ENCODE data around the gene IFNB1. TPM values are rescaled to one million over a fixed set of nuclear protein-coding genes. Genes with fewer than 3 reads are reported as not detected.

IFNB1 gene
- total RNA-seq, 1 experiment from 2014 or later = not detected

- Mint-ChIP-seq H3K4me1 (ENCODE audit: insufficient read depth, unreplicated experiment) (no peaks in the 10 kb centered on the region), H3K36me3 (ENCODE audit: insufficient read depth, unreplicated experiment) (no peaks in the 10 kb centered on the region), H3K27me3 (ENCODE audit: insufficient read depth, unreplicated experiment) (no peaks in the 10 kb centered on the region), H3K9me3 (ENCODE audit: unreplicated experiment) (no peaks in the 10 kb centered on the region), H3K4me3 (ENCODE audit: unreplicated experiment) (no peak within 1 kb of the TSS), H3K27ac (ENCODE audit: low read depth, unreplicated experiment) (no peak within 1 kb of the TSS)
- CTCF ChIA-PET = no interaction called here
- POLR2A ChIA-PET = no interaction called here
- intact Hi-C loops (cut with micrococcal nuclease) = no loop called here
- BruUV-seq (replicated peaks) = no TSS peak
- DNase-seq (ENCODE audit: unreplicated experiment) = no peak
- TF ChIP-seq, protein P1, sequence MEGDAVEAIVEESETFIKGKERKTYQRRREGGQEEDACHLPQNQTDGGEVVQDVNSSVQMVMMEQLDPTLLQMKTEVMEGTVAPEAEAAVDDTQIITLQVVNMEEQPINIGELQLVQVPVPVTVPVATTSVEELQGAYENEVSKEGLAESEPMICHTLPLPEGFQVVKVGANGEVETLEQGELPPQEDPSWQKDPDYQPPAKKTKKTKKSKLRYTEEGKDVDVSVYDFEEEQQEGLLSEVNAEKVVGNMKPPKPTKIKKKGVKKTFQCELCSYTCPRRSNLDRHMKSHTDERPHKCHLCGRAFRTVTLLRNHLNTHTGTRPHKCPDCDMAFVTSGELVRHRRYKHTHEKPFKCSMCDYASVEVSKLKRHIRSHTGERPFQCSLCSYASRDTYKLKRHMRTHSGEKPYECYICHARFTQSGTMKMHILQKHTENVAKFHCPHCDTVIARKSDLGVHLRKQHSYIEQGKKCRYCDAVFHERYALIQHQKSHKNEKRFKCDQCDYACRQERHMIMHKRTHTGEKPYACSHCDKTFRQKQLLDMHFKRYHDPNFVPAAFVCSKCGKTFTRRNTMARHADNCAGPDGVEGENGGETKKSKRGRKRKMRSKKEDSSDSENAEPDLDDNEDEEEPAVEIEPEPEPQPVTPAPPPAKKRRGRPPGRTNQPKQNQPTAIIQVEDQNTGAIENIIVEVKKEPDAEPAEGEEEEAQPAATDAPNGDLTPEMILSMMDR (IDR thresholded peaks at IDR 0.05; ENCODE audit: unreplicated experiment) = no peak
These were observed 46.5 kb downstream of the IFNB1 start, which contains the start of gene HACD4 for GRCh38 chr9:21031091-21031807. TSS of gene HACD4 (minus strand) at chr9:21031640. CDS start at chr9:21031590, 50 bp downstream.

DNA sequence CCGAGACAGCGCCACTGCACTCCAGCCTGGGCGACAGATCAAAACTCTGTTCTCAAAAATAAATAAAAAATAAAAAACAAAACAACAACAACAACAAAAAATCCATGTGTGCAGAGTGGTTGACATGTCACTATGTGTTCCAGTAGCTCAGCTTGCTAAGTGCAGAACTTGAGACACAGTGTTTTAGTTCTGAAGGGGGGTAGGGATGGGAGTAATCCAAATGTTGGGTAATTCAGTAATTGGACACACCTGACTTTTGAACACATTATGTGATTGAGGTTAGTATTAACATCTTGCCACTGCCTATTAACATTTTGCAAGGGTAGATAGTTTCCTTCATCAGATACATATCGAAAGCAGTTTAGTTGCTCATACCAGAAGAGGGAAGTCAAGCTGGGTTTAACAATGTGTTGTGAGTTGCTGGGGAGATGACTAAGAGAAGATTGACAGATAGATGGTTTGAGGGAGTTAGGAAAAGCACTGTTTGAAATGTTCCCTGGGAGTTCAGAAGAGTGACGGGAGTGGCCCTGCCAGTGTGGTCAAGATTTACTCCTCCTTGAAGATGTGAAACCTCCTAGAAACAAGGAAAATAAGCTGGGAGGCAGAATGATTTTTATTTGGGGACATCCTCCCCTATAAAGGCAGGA, 47.2 kb downstream of the IFNB1 start:
- no peaks in the 10 kb centered on the region for H3K4me1 Mint-ChIP-seq (ENCODE audit: insufficient read depth, unreplicated experiment)
- no peaks in the 10 kb centered on the region for H3K9me3 Mint-ChIP-seq (ENCODE audit: unreplicated experiment)
- no peaks in the 10 kb centered on the region for H3K36me3 Mint-ChIP-seq (ENCODE audit: insufficient read depth, unreplicated experiment)
- no peaks in the 10 kb centered on the region for H3K27me3 Mint-ChIP-seq (ENCODE audit: insufficient read depth, unreplicated experiment)
- ChIA-PET POLR2A (no interaction called here), CTCF (no interaction called here)
- DNase-seq (ENCODE audit: unreplicated experiment) = no peak
- intact Hi-C loops (cut with micrococcal nuclease) = no loop called here
- no peak overlapping the region for H3K27ac Mint-ChIP-seq (ENCODE audit: low read depth, unreplicated experiment)
- BruUV-seq (replicated peaks) = no TSS peak
- TF ChIP-seq, protein P1 (IDR thresholded peaks at IDR 0.05; ENCODE audit: unreplicated experiment) = no peak
- no peak overlapping the region for H3K4me3 Mint-ChIP-seq (ENCODE audit: unreplicated experiment)

DNA sequence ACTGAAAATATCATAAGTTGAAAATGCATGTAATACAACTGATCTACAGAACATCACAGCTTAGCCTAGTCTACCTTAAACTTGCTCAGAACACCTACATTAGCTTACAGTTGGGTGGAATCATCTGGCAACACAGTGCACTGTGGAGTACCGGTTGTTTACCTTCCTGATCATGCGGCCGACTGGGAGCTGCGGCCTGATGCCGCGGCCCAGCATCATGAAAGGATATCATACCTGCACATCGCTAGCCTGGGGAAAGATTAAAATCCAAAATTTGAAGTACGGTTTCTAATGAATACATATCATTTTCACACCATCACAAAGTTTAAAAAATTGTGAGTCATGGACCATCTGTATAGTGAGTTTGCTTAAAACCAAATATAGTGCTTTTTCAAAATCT, 48.1 kb downstream of the IFNB1 start:
- ChIA-PET CTCF (no interaction called here), POLR2A (no interaction called here)
- BruUV-seq (replicated peaks) = no TSS peak
- no peaks in the 10 kb centered on the region for H3K36me3 Mint-ChIP-seq (ENCODE audit: insufficient read depth, unreplicated experiment)
- intact Hi-C loops (cut with micrococcal nuclease) = no loop called here
- TF ChIP-seq, protein P1 (IDR thresholded peaks at IDR 0.05; ENCODE audit: unreplicated experiment) = no peak
- no peaks in the 10 kb centered on the region for H3K9me3 Mint-ChIP-seq (ENCODE audit: unreplicated experiment)
- no peak for DNase-seq (ENCODE audit: unreplicated experiment)
- H3K27ac Mint-ChIP-seq (ENCODE audit: low read depth, unreplicated experiment) = no peak overlapping the region
- no peaks in the 10 kb centered on the region for H3K27me3 Mint-ChIP-seq (ENCODE audit: insufficient read depth, unreplicated experiment)
- no peaks in the 10 kb centered on the region for H3K4me1 Mint-ChIP-seq (ENCODE audit: insufficient read depth, unreplicated experiment)
- H3K4me3 Mint-ChIP-seq (ENCODE audit: unreplicated experiment) = no peak overlapping the region

GRCh38 chr9:21028466-21028865, 49.3 kb downstream of the IFNB1 start:
- H3K9me3 Mint-ChIP-seq (ENCODE audit: unreplicated experiment) = no peaks in the 10 kb centered on the region
- TF ChIP-seq, protein P1 (IDR thresholded peaks at IDR 0.05; ENCODE audit: unreplicated experiment) = no peak
- POLR2A ChIA-PET = no interaction called here
- H3K4me3 Mint-ChIP-seq (ENCODE audit: unreplicated experiment) = no peak overlapping the region
- intact Hi-C loops (cut with micrococcal nuclease) = no loop called here
- CTCF ChIA-PET = no interaction called here
- no peak overlapping the region for H3K27ac Mint-ChIP-seq (ENCODE audit: low read depth, unreplicated experiment)
- no peaks in the 10 kb centered on the region for H3K27me3 Mint-ChIP-seq (ENCODE audit: insufficient read depth, unreplicated experiment)
- no peaks in the 10 kb centered on the region for H3K36me3 Mint-ChIP-seq (ENCODE audit: insufficient read depth, unreplicated experiment)
- no peaks in the 10 kb centered on the region for H3K4me1 Mint-ChIP-seq (ENCODE audit: insufficient read depth, unreplicated experiment)
- DNase-seq (ENCODE audit: unreplicated experiment) = no peak
- no TSS peak for BruUV-seq (replicated peaks)
